Measurements from ENCODE around the gene ACAN.

Gene ACAN

GRCh38 chr15:88888719-88889118, 85.5 kb downstream of the ACAN start:
- no peak for DNase-seq (ENCODE audit: low read depth)
- H3K4me3 ChIP-seq (ENCODE audit: low read length): no peak overlapping the region
- TF ChIP-seq, protein P1, sequence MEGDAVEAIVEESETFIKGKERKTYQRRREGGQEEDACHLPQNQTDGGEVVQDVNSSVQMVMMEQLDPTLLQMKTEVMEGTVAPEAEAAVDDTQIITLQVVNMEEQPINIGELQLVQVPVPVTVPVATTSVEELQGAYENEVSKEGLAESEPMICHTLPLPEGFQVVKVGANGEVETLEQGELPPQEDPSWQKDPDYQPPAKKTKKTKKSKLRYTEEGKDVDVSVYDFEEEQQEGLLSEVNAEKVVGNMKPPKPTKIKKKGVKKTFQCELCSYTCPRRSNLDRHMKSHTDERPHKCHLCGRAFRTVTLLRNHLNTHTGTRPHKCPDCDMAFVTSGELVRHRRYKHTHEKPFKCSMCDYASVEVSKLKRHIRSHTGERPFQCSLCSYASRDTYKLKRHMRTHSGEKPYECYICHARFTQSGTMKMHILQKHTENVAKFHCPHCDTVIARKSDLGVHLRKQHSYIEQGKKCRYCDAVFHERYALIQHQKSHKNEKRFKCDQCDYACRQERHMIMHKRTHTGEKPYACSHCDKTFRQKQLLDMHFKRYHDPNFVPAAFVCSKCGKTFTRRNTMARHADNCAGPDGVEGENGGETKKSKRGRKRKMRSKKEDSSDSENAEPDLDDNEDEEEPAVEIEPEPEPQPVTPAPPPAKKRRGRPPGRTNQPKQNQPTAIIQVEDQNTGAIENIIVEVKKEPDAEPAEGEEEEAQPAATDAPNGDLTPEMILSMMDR (IDR thresholded peaks at IDR 0.05; ENCODE audit: insufficient read depth, low read depth, low read length, missing control alignments): no peak

- TF ChIP-seq, protein P1 (IDR thresholded peaks at IDR 0.05; ENCODE audit: insufficient read depth, low read depth, low read length, missing control alignments): no peak
- no peak overlapping the region for H3K4me3 ChIP-seq (ENCODE audit: low read length)
- no peak for DNase-seq (ENCODE audit: low read depth)
Observed at GRCh38 chr15:88890495-88890894, 87.3 kb downstream of the ACAN start.

DNA sequence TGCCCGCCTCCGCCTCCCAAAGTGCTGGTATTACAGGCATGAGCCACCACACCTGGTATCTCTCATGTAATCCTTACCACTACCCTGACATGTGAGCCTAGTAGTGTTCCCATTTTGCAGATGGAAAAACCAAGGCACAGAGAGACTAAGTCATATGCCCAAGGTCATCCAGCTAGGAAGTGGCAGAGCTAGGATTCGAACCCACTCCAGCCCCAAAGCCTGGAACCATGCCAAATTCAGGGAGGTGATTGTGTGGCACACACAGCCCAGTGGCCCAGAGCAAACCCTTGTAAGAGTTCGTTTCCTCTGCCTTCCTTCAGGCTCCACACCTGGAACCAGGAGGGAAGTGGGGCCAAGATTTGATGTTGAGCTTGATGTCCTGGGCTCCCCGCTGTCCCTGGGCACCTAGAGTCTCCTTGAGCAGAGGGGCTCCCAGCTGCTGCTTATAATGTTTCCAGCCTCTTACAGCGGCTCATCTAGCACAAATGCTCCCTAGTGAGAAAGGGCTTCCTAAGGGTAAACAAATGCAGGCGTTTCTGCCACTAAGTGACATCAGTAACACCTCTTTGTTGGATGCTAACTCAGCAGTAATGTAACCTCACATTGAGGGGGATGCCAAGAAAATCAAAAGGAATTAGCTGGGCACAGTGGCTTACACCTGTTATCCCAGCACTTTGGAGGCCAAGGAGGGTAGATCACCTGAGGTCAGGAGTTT, 88.5 kb downstream of the ACAN start:
- no peak overlapping the region for H3K4me3 ChIP-seq (ENCODE audit: low read length)
- TF ChIP-seq, protein P1 (IDR thresholded peaks at IDR 0.05; ENCODE audit: insufficient read depth, low read depth, low read length, missing control alignments): no peak
- no peak for DNase-seq (ENCODE audit: low read depth)

GRCh38 chr15:88894348-88894818, 91.1 kb downstream of the ACAN start:
- DNase-seq (ENCODE audit: low read depth): peak; percentile 83
- TF ChIP-seq, protein P1 (IDR thresholded peaks at IDR 0.05; ENCODE audit: insufficient read depth, low read depth, low read length, missing control alignments): peak; percentile 89
- H3K4me3 ChIP-seq (ENCODE audit: low read length): peak overlapping the region; percentile 49

DNA sequence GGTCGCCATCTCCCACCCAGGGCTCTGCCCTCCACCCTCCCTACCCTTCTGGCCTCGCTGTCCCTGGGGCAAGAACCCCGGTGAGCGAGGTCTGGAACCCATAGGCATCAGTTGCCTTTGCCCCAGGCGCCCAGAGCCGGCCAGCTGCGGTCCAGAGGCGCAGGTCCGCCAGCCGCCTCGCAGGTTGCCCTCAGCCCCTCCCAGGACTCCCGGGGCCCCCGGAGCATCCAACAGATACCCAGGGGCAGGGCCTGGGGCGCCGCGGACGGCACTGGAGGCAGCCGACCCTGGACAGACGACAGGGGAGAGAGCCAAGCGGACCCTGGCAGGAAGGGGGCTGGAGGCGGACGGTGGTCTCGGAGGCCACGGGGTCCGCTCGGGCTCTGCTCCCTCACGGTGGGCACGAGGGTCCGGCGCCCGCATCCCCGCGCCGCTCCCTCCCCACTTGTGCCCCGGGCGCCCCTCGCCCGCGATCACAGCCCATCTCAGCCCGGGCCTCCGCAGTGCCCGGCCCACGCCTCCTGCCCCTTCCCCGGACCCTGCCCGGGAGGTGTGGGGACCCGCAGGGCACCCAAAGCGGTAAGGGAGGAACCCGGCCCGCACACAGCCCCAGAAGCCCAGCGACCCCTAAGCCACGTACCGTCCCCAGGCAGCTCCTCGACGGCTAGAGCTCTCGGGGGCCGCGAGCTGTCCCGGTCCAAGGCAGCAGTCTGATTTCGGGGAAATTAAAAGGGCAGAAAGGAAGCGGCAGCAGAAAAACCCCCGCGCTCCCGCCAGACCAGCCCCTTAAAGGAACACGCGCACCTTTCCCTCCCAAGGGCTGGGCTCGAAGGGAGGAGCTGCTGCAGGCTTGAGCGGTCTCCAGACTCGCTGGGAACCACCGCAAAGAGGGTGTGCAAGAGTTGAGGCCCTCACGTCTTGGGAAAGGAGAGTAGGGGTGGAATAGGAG, 91.9 kb downstream of the ACAN start, which contains the start of gene HAPLN3:
TSS of gene HAPLN3 (minus strand) at position 726 of the 949 bp plus-strand sequence. CDS start 8,246 bp downstream, outside the sequence.
- DNase-seq (ENCODE audit: low read depth): peak; percentile 53
- H3K4me3 ChIP-seq (ENCODE audit: low read length): peak within 1 kb of the TSS; percentile 49
- TF ChIP-seq, protein P1 (IDR thresholded peaks at IDR 0.05; ENCODE audit: insufficient read depth, low read depth, low read length, missing control alignments): no peak

DNA sequence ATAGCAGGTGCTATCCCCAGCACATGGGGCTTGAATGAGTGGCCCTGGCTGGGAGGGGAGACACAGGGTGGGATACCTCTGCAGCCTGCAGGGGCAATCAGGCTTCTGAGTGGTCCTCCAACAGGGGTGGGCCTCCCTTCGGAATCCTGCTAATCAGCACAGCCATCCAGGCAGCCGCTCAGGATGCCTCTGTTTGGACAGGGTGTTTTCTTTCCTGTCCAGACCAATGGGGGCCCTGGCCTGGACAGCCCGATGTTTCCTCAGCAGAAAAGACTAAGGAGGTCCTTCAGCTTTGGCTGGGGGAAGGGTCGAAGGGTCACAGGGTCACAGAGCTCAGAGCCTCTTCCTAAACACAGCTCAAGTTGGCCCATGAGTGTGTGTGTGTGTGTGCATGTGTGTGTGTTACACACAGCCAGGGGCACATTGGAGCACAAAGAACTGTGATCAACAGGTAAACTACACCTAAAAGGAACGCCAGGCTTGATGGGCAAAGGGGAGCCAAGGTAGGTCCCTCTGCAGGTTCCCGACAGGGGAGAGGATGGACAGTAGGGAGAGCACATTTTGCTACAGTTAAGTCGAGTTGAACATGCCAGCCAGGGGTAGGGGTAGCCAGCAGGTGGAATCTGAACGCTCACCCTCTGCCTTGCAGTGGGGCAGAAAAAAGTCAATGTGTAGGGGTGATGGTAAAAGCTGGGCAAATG, 93.2 kb downstream of the ACAN start:
- no peak overlapping the region for H3K4me3 ChIP-seq (ENCODE audit: low read length)
- TF ChIP-seq, protein P1 (IDR thresholded peaks at IDR 0.05; ENCODE audit: insufficient read depth, low read depth, low read length, missing control alignments): no peak
- no peak for DNase-seq (ENCODE audit: low read depth)

All from epithelial cell of esophagus (primary cell).